Endometrium (tissue), 2 donors: Measurements from ENCODE around the gene GYPC.

ENCODE experiments used
- FAIRE-seq: peaks from 2 replicates; lab custom pipeline; 2012; peaks lifted over from hg19 to GRCh38; lab: Jason Lieb, UNC
- donor health status: control.
- donor health status: control.

The GYPC gene

GRCh38 chr2:126650994-126651393, 5.0 kb upstream of the GYPC start:
- no peak for FAIRE-seq

GRCh38 chr2:126652323-126652891, 3.6 kb upstream of the GYPC start:
- FAIRE-seq: no peak

DNA sequence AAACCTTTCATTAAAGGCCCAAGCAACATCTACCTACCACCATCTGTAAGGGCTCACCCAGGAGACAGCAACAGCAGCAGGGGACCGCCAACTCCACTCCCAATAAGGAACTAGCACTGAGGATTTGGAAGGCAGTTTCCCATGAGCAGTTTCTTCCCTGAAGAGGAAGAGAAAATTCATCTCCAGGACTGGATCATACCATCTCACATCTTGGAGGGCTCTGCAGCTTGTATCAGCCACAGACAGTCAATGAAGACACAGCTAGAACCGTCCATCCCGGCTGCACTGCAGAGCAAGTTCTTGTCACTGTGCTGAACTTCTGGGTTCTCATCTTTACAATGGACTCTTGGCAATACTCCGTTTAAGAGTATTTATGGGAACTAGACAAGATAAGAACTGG, 2.8 kb upstream of the GYPC start:
- FAIRE-seq: no peak

DNA sequence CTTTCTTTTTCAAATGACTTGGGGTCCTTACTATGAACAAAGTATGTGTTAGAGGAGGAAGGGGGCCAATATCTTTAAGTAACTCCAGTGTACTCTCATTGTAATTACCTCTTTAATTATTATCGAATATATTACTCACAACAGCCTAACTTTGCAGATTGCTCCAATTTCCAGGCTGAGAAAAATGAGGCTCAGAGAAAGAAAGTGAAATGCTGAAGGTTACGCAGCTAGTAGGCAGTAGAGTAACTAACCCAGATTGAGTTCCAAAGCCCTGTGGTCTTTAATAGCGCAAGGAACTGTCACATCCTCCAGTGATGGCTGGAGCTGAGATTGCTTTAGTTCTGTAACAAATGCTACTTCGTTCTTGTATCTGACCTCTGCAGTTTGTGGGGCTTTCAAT, 2.2 kb upstream of the GYPC start:
- no peak for FAIRE-seq

DNA sequence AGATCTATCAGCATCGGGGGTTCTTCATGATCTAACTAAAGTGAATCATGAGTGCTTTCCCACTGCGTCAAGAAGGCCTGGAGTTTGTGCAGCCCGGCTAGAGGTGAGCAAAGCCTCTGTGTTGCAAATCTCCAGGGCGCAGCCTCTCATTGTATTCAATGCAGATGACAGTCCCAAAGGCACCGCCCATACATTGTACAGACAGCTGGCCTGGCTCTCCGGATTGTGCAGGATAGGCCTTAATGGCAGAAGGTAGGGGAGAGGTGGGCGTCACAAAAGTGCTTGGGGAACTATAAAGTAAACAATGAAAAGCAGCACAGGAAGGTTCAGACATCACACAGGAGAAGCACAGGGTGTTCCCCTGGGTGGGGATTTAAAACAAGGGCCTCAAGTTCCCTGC, 907 bp upstream of the GYPC start:
- FAIRE-seq: no peak

DNA sequence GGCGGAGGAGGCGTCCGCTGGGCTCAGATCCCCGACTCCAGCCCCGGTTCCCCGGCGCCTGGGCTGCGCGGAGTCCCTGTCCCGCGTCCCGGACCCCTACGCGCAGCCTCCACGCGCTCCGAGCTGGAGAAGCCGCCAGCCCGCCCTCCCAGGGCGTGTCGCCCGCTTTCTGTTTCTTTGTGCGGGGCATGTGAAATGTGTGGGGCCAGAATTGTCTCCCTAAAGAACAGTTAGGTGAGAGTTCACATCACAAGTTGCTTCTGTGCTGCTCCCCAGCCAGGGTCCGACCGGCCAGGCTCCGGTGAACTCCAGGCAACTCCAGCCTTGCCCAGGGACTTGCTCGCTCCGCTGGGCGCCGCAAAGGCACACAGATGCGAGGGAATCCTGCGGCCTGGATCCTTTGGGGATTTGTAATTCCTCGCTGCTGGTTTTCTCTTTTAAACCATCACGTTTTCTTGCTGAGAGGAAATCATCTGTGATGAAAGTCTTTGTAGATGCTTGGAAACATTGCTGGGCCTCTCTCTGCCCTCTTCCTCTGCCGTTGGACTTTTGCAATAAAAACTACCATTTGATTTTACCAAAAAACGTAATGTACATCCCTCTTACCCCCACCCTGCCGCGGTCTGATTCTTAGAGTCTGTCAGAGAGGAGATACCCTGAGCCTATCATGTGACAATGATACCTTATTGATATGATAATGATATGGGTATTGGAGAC, 631 bp downstream of the GYPC start:
- no peak for FAIRE-seq

DNA sequence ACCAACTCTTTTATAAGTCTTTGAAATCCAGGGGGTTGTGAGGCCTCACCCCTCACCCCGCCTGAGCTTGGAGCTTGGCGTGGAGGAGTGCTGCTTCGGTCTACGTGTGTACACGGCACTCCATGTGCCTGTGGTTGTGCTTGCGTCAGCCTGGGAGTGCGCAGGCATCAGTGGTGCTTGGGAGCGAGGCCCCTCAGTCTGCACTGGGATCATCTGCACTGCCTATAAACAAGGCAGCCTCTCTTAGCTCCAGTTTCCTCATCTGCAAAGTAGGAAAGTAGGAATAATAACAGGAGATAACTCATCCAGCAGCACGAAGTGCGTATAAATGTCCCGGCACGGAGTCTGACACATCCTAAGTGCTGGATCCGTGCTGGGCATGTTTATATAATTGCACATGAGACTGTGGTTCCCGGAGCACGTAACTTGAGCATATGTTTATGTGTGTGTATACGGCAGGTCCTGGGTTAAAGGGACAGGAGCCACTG, 1.2 kb downstream of the GYPC start:
- FAIRE-seq: no peak

GRCh38 chr2:126657636-126658318, 1.8 kb downstream of the GYPC start:
- FAIRE-seq: no peak

DNA sequence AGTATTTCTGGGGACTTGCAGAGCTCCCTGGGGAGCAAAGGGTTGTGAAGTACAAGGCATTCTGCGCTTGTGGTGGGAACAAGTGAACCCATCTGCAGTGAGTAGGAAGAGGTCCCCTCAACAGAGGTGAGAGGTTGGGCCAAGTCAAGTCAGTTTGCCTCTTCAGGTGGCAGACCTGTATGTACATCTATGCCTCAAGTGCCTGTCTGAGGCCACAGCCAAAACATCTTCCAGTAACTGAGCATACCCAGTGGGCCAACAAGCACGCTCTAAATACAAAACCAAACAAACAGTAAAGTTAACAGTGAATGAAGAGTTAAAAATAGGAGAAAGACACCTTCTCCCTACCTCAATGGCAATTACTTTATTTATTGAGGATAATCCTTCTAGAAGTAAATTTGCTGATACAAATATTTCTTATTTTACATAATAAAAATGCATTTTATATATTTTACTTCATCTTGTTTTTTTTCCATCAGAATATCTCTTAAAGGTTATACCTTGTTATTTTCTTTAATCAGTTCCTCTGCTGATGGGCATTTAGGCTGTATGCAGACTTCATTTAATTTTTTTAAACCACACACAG, 2.5 kb downstream of the GYPC start:
- FAIRE-seq: no peak

DNA sequence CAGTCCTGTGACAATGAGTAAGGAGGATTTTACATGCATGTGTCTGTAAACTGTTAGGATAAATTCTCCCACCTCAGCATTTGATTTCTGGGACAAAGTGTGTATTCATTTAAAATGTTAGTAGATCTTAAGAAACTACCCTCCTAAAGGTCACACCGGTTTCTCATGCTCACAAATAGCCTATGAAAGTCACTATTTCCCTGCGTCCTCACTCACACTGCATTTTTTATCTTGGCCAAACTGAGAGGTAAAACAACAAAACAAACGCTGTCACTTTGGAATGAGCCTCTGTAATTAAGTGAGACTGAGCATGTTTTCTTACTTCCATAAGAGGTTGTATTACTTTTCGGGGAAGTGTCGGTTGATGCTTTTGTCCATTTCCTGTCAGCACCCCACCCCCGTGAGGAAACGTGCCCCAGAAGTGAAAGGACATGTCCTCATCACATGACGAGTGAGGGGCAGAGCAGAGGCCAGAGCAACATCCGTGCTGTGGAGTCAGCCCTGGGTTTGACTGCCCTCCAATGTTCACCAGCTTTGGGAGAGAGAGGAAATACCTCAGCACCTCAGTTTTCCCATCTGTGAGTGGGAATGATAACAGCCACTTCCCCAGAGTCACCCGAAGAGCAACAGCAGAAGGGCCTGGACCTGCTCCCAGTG, 3.1 kb downstream of the GYPC start:
- FAIRE-seq: no peak

DNA sequence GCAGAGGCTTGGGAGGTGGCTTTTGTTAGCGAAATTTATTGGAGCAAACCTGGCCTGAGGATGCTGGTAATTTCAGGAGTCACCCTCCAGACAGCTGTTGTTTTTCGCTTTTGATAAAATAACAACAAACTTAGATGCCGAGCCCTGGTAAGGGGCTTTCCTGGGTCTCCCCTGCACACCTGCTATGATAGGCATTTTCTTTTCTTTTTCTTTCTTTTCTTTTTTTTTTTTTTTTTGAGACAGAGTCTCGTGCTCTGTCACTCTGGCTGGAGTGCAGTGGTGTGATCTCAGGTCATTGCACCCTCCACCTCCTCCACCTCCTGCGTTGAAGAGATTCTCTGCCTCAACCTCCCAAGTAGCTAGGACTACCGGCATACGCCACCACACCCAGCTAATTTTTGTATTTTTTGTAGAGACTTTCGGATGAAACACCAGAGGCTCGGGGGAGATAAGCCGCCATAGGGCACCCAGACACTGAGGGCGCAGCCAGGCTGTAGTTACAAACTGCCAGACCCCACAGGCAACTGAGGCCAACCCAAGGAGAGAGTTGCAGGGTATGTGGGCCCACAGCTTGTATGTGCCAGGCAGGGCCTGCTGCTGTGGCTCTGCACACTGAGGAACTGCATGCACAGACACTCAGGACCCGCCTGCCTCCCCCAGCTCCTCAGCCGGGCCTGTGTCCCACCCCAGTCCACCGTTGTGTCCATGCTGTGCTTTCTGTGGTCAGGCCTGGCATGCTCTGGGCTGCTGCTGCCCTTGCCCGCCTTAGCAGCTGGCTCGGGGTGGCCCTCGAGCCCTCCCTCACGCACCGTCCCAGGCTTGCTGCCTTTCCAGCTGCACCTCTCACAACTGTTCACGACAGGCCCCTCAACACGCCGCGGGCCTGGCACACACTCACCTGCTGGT, 3.9 kb downstream of the GYPC start:
- no peak for FAIRE-seq

DNA sequence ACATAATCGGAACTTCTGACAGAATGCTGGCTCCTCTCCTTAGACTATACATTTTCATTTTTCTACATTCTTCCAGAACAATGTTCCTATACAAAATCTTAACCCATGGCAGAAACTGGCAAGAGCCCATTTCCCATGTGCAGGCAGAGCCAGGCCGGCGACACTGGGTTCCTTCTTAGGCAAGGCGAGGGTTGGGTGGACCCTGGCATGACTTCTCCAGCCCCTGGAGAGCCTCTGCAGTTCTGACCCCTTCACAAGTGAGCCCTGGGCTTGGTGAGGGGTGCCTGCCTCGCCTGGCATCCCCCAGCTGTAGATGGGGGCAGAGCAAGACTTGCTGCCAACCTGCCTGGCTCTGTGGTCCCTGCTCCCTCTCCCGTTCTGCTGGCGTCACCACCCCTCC, 5.0 kb downstream of the GYPC start:
- no peak for FAIRE-seq

DNA sequence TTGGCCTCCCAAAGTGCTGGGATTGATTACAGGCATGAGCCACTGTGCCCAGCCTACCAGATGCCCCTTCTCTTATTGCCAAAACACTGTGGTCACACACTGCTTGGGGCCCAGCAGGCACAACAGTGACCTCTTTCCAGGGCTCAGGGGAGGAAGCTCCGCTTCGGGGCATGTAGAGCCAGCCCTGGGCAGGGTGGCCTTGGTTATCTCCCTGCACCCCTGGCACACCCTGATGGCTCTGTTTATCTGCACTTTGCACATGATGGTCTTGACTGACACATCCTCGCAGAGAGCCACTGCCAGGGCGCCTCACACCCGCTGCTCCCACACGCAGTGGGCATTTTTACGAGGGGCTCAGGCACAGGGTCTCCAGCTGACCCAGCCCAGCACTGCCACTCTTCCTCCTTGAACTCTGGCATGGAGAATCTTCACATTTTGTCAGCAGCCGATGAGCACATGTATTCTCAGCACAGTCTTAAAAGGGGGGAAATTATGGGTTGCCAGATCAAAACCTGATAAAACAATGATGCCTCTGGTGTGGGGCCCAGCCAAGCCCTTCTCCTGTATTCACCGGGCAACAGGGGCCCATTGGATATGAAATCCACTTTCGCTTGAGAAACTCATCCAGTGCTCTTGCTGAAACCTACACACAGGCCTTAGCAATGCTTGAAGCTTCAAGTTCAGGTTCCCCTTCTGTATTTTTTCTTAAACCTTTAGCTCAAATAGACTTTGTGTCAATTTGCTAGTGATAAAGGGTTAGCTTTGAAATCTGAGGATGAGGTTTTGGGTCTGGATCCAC, 5.9 kb downstream of the GYPC start:
- no peak for FAIRE-seq

GRCh38 chr2:126662621-126663020, 6.7 kb downstream of the GYPC start:
- no peak for FAIRE-seq

GRCh38 chr2:126663184-126663963, 7.4 kb downstream of the GYPC start:
- no peak for FAIRE-seq

GRCh38 chr2:126664234-126664633, 8.3 kb downstream of the GYPC start:
- FAIRE-seq: no peak

DNA sequence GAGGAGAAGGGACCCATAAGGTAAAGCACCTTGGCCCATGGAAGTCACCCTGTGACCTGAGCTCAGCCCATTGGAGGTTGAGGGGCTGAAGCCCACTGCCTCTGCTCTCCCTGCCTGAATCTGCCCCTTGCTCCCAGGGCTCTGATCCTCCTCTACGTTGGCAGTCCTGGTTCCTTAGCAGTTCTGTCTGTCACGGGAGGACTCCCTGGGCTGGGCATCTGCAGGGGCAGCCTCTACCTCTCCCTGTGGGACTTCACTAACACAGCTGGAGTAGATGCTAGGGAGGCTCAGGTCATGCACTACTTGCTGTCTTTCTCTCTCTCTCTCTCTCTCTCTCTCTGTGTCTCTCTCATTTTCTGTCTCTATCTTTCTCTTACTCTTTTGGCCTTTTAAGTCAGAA, 8.7 kb downstream of the GYPC start:
- no peak for FAIRE-seq

GRCh38 chr2:126665483-126665882, 9.5 kb downstream of the GYPC start:
- no peak for FAIRE-seq

- no peak for FAIRE-seq
These were observed 12.3 kb downstream of the GYPC start for GRCh38 chr2:126668254-126668653.

- no peak for FAIRE-seq
These were observed 13.8 kb downstream of the GYPC start for GRCh38 chr2:126669772-126670171.
